GM21737 (cell line): Measurements from ENCODE around the gene PID1.

Source experiments
- ATAC-seq: cut with Tn5 transposase; IDR thresholded peaks from one replicate; pipeline ENCODE4 v1.9.1; 2021; ENCODE audit warnings: mild to moderate bottlenecking, moderate library complexity; ENCODE audit not compliant: unreplicated experiment

The PID1 gene

GRCh38 chr2:229037621-229038020 is 233.5 kb downstream of the PID1 start:
- ATAC-seq = no peak

- no peak for ATAC-seq
Observed at GRCh38 chr2:229033816-229034215, 237.3 kb downstream of the PID1 start.

DNA sequence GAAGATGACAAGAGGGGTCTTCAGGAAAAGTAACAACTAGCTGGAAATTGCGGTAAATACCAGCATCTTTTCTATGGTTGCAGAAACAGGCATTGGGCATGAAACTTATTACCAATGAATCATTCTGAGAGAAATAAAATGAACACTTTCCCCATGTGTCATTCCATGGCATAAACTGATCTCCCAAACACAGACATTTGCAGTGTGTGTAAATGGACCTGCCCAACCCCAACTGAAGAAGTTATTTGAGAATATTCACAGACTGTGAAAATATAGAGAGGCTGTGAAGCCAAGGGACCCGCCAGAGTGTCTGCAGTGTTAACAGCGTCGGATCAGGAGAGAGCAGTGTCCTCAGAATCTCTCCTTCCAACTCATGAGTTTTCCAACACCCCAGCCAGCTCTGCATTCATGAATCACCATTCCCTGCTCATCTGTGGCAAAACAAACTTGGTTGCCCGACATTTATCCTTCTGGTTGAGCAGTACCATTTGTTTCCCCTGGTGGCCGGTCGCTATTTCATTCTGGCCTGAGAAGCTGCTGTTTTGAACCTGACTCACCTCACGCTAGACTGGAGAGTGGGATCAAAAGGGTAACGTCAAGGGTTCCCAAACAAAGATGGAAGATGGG is 238.4 kb downstream of the PID1 start:
- no peak for ATAC-seq

DNA sequence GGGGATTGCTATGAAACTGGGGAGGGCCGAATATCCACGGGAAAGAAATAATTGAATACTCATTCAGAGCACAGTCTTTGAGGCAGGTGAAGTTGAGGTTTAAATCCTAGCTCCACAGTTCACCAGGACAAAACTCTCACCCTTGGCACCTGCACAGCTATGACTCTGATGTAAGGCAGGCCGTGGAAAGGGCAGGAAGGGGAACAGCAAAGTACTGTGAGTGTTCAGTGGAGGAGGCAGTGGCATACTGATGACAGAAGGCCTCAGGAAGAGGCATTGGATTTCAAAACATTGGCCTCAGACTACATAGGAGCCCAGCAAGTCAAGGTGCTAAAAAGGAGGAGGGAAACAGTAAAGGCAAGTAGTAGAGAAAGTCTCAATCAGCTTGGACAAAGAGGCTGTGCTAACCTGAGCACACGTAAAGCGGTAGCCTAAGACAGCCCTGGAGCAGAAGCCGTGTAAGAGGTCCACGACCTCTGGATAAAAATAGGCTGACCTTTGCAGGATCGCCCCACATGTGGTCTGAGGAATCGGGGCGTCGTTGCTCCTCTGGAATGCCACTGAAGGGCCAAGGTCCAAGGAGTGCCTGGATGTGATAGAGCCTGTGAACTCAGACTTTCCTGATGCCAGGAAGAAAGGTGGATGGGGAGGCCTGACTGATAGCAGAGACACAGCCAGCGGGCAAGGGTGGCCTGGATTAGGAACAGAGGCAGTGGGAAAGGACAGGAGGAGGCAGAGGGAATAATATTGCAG is 243.6 kb downstream of the PID1 start:
- no peak for ATAC-seq

- ATAC-seq = no peak
Observed at GRCh38 chr2:229025653-229026052, 245.4 kb downstream of the PID1 start.

GRCh38 chr2:229022652-229023051 is 248.4 kb downstream of the PID1 start:
- no peak for ATAC-seq

- no peak for ATAC-seq
Observed at GRCh38 chr2:229022071-229022470, 249.0 kb downstream of the PID1 start.

- ATAC-seq = no peak
Observed at GRCh38 chr2:229009816-229010215, 261.3 kb downstream of the PID1 start.

- ATAC-seq = no peak
Observed at GRCh38 chr2:229003256-229003655, 267.8 kb downstream of the PID1 start.

- ATAC-seq = no peak
Observed at GRCh38 chr2:229001196-229001595, 269.9 kb downstream of the PID1 start.

DNA sequence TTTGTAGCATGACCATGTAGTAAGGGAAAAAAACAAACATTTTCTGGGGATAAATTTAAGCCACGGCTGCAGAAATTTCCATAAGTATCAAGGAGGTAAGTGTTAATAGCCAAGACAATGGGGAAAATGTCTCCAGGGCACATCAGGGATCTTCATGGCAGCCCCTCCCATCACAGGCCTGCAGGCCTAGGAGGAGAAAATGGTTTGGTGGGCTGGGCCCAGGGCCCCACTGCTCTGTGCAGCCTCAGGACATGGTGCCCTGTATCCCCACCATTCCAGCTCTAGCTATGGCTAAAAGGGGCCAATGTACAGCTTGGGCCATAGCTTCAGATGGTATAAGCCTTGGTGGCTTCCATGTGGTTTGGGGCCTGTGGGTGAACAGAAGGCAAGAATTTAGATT is 271.8 kb downstream of the PID1 start:
- no peak for ATAC-seq

DNA sequence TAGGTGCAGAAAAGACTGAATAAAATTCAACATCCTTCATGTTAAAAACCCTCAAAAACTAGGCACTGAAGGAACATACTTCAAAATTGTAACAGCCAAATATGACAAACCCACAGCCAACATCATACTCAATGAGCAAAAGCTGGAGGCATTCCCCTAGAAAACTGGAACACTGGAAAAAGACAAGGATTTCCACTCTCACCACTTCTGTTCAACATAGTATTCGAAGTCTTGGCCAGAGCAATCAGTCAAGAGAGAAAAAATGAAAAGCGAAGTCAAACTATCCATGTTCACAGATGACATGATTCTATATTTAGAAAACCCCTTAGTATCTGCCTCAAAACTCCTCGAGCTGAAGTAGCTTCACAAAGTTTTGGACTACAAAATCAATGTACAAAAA is 282.3 kb downstream of the PID1 start:
- no peak for ATAC-seq

DNA sequence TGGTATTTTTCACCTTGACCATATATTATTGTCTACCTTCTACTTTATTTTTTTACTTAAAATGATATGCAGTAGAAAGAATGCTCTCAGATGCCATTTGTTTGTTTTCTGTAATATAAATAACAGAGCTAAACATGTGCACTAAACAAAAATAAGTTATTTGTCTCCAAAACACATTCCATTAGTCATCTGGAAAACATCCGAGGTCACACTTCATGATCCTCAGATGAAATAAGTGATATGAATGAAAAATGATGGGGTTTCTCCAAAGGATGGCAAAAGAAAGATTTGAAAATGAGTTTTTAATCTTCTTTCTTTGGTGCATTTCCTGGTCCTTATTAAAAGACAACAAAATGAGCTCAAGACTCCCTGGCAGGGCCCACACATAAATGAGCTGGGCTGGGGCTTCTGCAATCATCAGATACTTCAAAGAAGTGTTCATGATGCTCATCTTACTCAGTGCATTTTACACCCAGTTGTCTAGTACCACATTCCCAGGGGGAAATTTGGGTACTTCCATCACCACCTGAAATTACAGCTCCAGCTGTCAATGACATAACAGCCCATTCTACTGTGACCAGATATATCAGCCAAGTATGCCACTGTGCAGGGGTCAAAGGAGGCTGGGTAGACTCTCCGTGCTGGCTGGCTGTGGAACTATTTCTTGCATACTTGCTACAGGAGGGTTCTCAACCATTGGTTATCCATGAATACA is 283.5 kb downstream of the PID1 start:
- no peak for ATAC-seq

DNA sequence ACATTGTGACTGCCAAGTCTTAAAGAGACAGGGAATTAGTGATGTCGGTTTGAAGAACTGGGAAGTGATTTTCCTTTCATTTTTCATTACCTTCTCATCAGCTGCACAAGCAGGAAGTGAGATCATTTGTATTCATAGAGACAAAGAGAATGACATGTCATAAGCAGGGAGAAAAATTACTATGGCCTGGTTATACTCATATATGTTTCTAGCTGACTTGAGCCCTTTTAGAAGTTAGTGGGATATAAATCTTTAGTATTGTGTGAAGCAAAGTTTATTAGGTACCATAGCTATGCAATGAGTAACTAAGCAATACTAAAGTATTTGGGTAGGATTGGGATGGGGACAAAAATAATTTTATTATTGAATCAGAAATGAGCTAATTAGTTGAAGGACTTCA is 284.1 kb downstream of the PID1 start:
- ATAC-seq = no peak

- ATAC-seq = no peak
Observed at GRCh38 chr2:228983700-228984099, 287.4 kb downstream of the PID1 start.

DNA sequence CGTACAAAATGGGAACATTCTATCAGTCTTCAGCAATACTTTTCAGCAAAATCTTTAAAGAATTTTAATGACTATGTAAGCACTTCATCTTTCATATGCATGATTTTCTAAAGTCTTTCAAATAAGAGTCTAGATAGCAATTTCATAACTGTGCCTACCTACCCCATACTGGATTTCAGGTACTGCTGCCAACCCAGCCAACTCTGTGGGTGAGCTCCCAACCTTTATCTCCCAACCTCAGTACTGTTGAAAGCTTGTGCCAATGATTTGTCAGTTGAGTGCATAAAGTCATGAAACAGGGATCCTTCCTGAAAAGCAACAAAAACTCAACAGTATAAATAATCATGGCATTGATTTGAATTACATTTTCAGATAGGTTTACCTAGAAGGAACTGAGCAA is 296.9 kb downstream of the PID1 start:
- ATAC-seq = no peak
